Progenitor cell of endocrine pancreas (in vitro differentiated cells): Measurements from ENCODE around the gene CCDC159. TPM values are rescaled to one million over a fixed set of nuclear protein-coding genes. Genes with fewer than 3 reads are reported as not detected.
"Not testable (repeated sequence)": the region's sequence is repeated elsewhere in the genome, so short reads cannot be mapped to it uniquely, and the experiment has no call there.

ENCODE experiments used
- DNase-seq: peaks from one replicate; pipeline ENCODE4 v3.0.0; 2021; ENCODE audit warnings: low spot score; ENCODE audit not compliant: unreplicated experiment
- H3K27ac Mint-ChIP-seq: 2 replicates; pipeline ENCODE4 v1.8.0; 2021; ENCODE audit warnings: mild to moderate bottlenecking, moderate library complexity, mixed read lengths
- H3K27me3 Mint-ChIP-seq: 2 replicates; pipeline ENCODE4 v1.8.0; 2021; ENCODE audit warnings: mixed read lengths
- H3K36me3 Mint-ChIP-seq: 2 replicates; pipeline ENCODE4 v1.8.0; 2022; ENCODE audit warnings: mixed read lengths; ENCODE audit not compliant: insufficient read depth
- H3K4me1 Mint-ChIP-seq: 2 replicates; pipeline ENCODE4 v1.8.0; 2021; ENCODE audit warnings: low read depth, mixed read lengths
- H3K4me3 Mint-ChIP-seq: 2 replicates; pipeline ENCODE4 v1.8.0; 2021; ENCODE audit warnings: low read depth, mild to moderate bottlenecking, moderate library complexity, mixed read lengths
- H3K9me3 Mint-ChIP-seq: 2 replicates; pipeline ENCODE4 v1.8.0; 2021; ENCODE audit warnings: low read depth, mixed read lengths
- total RNA-seq: library from RNA; stranded (reverse); gene quantifications from 2 replicates; pipeline ENCODE4 v1.2.1, GENCODE V29; 2021
- TF ChIP-seq, protein P1 (sequence below): fragments of 200-600 bp; sonication (generic); IDR thresholded peaks from one replicate; pipeline ENCODE4 v1.5.0; 2021; ENCODE audit warnings: antibody characterized with exemption, mild to moderate bottlenecking; ENCODE audit not compliant: unreplicated experiment

The CCDC159 gene
- total RNA-seq, 1 donor from 2014 or later: 25.0 TPM

- H3K36me3 Mint-ChIP-seq: no peaks in the 10 kb centered on the region
These were observed 40.0 kb upstream of the CCDC159 start for GRCh38 chr19:11306337-11306736.

GRCh38 chr19:11320278-11320995 is 25.9 kb upstream of the CCDC159 start:
- not testable (repeated sequence) for H3K4me3 Mint-ChIP-seq, H3K9me3 Mint-ChIP-seq, H3K36me3 Mint-ChIP-seq, H3K27ac Mint-ChIP-seq, H3K27me3 Mint-ChIP-seq, DNase-seq
- H3K4me1 Mint-ChIP-seq: peaks cover 11% of the 10 kb centered on the region

More at GRCh38 chr19:11306337-11306736, 40.0 kb upstream of the CCDC159 start:
- DNase-seq: no peak
- Mint-ChIP-seq H3K4me1 (no peaks in the 10 kb centered on the region), H3K4me3 (no peak overlapping the region), H3K27ac (no peak overlapping the region), H3K9me3 (no peaks in the 10 kb centered on the region), H3K27me3 (peaks cover 3% of the 10 kb centered on the region)
- TF ChIP-seq, protein P1, sequence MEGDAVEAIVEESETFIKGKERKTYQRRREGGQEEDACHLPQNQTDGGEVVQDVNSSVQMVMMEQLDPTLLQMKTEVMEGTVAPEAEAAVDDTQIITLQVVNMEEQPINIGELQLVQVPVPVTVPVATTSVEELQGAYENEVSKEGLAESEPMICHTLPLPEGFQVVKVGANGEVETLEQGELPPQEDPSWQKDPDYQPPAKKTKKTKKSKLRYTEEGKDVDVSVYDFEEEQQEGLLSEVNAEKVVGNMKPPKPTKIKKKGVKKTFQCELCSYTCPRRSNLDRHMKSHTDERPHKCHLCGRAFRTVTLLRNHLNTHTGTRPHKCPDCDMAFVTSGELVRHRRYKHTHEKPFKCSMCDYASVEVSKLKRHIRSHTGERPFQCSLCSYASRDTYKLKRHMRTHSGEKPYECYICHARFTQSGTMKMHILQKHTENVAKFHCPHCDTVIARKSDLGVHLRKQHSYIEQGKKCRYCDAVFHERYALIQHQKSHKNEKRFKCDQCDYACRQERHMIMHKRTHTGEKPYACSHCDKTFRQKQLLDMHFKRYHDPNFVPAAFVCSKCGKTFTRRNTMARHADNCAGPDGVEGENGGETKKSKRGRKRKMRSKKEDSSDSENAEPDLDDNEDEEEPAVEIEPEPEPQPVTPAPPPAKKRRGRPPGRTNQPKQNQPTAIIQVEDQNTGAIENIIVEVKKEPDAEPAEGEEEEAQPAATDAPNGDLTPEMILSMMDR: no peak

- Mint-ChIP-seq H3K27me3 (no peaks in the 10 kb centered on the region), H3K36me3 (peaks cover 3% of the 10 kb centered on the region), H3K4me3 (no peak overlapping the region), H3K4me1 (peaks cover 11% of the 10 kb centered on the region), H3K9me3 (no peaks in the 10 kb centered on the region), H3K27ac (no peak overlapping the region)
- no peak for DNase-seq
- TF ChIP-seq, protein P1: peak; percentile 21
These were observed 24.9 kb upstream of the CCDC159 start for GRCh38 chr19:11321191-11322126.

GRCh38 chr19:11322269-11323024 is 23.9 kb upstream of the CCDC159 start:
- Mint-ChIP-seq H3K27me3 (no peaks in the 10 kb centered on the region), H3K27ac (peak overlapping the region; percentile 34), H3K9me3 (no peaks in the 10 kb centered on the region), H3K4me3 (no peak overlapping the region), H3K36me3 (peaks cover 4% of the 10 kb centered on the region), H3K4me1 (peaks cover 11% of the 10 kb centered on the region)
- TF ChIP-seq, protein P1: no peak
- no peak for DNase-seq

DNA sequence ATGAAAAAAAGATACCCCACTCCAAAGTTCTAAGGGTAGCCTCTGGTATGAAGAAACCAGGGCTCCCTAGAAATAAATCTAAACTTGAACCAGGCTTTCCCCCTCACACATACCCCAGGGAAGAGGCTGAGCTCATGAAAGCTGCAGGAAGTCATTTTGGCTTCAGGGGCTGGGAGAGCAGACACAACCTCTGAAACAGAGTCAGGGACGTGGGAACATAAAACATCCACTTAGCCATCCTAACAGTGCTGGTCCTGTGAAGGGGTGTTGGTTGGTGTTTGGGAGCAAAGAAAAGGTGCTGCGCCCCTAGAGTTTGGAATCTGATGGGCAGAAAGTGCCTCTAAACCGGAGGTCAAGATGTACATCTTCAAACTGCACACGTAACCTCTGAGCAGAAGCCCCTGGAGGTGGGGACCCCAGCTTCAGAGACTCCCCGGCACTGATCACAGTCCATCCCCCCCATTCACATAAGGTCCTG is 22.7 kb upstream of the CCDC159 start:
- Mint-ChIP-seq H3K27ac (no peak overlapping the region), H3K4me1 (peaks cover 11% of the 10 kb centered on the region), H3K9me3 (no peaks in the 10 kb centered on the region), H3K36me3 (peaks cover 4% of the 10 kb centered on the region), H3K4me3 (no peak overlapping the region), H3K27me3 (no peaks in the 10 kb centered on the region)
- DNase-seq: no peak
- TF ChIP-seq, protein P1: no peak
